Measurements from ENCODE around the gene PRSS22. TPM values are rescaled to one million over a fixed set of nuclear protein-coding genes. Genes with fewer than 3 reads are reported as not detected.

Gene PRSS22
- total RNA-seq, 4 donors from 2014 or later: 1.4 to 1.9 (median 1.8) TPM; not detected in 1

DNA sequence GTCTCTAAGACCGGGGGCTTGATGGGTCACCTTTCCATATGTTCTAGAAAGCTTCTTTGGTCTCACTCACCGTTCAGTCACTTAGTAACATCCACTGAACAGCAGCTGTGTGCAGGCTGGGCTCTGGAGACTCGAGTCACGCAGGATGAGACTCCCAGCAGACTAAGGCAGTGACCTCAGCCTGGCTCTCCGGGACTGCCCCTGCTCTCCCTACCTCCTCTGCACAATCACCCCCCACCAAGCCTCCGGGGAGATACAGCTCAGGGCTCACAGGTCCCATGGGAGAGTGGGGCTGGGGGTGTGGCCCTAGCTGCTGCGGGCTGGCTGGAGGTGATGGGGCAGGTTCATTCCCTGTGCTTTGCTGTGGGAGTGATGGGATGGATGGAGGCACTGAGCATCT, 39.1 kb upstream of the PRSS22 start:
- peaks cover 0 to 8% (median 0%) of the 10 kb centered on the region in 3 donors for H3K36me3 ChIP-seq
- TF ChIP-seq, protein P1, sequence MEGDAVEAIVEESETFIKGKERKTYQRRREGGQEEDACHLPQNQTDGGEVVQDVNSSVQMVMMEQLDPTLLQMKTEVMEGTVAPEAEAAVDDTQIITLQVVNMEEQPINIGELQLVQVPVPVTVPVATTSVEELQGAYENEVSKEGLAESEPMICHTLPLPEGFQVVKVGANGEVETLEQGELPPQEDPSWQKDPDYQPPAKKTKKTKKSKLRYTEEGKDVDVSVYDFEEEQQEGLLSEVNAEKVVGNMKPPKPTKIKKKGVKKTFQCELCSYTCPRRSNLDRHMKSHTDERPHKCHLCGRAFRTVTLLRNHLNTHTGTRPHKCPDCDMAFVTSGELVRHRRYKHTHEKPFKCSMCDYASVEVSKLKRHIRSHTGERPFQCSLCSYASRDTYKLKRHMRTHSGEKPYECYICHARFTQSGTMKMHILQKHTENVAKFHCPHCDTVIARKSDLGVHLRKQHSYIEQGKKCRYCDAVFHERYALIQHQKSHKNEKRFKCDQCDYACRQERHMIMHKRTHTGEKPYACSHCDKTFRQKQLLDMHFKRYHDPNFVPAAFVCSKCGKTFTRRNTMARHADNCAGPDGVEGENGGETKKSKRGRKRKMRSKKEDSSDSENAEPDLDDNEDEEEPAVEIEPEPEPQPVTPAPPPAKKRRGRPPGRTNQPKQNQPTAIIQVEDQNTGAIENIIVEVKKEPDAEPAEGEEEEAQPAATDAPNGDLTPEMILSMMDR (IDR thresholded peaks at IDR 0.05): no peak
- TF ChIP-seq POLR2A (IDR thresholded peaks at IDR 0.05): no peak
- H3K27ac ChIP-seq: no peak overlapping the region

GRCh38 chr16:2896480-2897010, 38.6 kb upstream of the PRSS22 start:
- no peak for TF ChIP-seq POLR2A (IDR thresholded peaks at IDR 0.05)
- TF ChIP-seq, protein P1 (IDR thresholded peaks at IDR 0.05): no peak
- H3K27me3 ChIP-seq: no peaks in the 10 kb centered on the region

More for the DNA sequence above, 39.1 kb upstream of the PRSS22 start:
- H3K4me1 ChIP-seq: peaks cover 0 to 5% (median 0%) of the 10 kb centered on the region in 4 donors
- DNase-seq: peak in 2 of 3 donors; percentile 61 to 65
- H3K27me3 ChIP-seq: no peaks in the 10 kb centered on the region
- no peaks in the 10 kb centered on the region for H3K9me3 ChIP-seq
- no peak overlapping the region for H3K4me3 ChIP-seq

DNA sequence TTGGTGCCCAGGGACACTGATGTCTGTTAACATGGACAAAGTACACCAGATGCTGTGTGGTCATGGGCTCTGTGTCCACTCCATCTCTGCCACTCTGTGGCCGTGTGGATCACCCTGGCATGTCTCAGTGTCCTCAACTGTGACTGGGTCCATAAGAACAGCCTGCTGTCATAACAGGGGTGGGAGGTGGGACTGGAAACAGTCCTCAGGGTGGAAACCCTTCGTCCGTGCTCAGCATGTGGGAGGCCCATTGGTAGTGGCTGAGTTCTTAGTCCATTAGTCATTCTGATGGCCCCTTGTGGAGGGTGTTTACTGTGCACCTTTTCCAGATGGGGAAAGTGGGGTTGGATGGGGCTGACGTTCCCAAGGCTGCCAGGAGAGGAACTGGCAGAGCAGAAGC, 37.8 kb upstream of the PRSS22 start:
- no peak for TF ChIP-seq POLR2A (IDR thresholded peaks at IDR 0.05)
- TF ChIP-seq, protein P1 (IDR thresholded peaks at IDR 0.05): no peak
- Histone ChIP-seq H3K36me3 (peaks cover 0 to 8% (median 0%) of the 10 kb centered on the region in 3 donors), H3K4me3 (no peak overlapping the region)

More at GRCh38 chr16:2896480-2897010, 38.6 kb upstream of the PRSS22 start:
- Histone ChIP-seq H3K36me3 (peaks cover 0 to 8% (median 0%) of the 10 kb centered on the region in 3 donors), H3K9me3 (no peaks in the 10 kb centered on the region), H3K27ac (no peak overlapping the region), H3K4me1 (peaks cover 0 to 5% (median 0%) of the 10 kb centered on the region in 4 donors), H3K4me3 (no peak overlapping the region)
- no peak for DNase-seq

DNA sequence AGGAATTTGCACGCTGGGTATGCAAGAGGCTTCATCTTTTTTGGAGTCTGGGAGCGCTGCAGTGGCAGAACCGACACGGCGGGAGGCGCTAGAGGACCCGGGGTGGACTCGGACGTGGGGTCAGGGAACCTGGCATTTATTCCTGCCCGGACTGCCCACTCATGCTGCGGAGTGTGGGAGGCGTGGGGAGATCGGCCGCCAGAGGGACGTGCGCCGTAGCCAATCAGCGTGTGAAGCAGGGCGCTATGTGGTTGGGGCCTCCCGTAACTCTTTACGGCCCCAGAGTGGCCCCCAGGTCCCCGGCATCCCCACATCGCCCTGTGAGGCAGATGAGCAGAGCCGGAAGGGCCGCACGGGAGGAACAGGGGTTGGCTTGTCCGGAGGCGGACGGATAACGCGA, 36.3 kb upstream of the PRSS22 start:
- H3K27ac ChIP-seq: no peak overlapping the region
- no peak for TF ChIP-seq POLR2A (IDR thresholded peaks at IDR 0.05)
- TF ChIP-seq, protein P1 (IDR thresholded peaks at IDR 0.05): no peak
- H3K4me1 ChIP-seq: peaks cover 0 to 5% (median 0%) of the 10 kb centered on the region in 4 donors
- DNase-seq: no peak
- H3K27me3 ChIP-seq: no peaks in the 10 kb centered on the region
- no peaks in the 10 kb centered on the region for H3K9me3 ChIP-seq
- H3K36me3 ChIP-seq: peaks cover 0 to 8% (median 0%) of the 10 kb centered on the region in 3 donors
- H3K4me3 ChIP-seq: no peak overlapping the region

More for the DNA sequence above, 37.8 kb upstream of the PRSS22 start:
- no peaks in the 10 kb centered on the region for H3K27me3 ChIP-seq
- H3K27ac ChIP-seq: no peak overlapping the region
- no peaks in the 10 kb centered on the region for H3K9me3 ChIP-seq
- DNase-seq: no peak
- peaks cover 0 to 5% (median 0%) of the 10 kb centered on the region in 4 donors for H3K4me1 ChIP-seq

GRCh38 chr16:2884041-2884451, 26.1 kb upstream of the PRSS22 start:
- no peak for DNase-seq
- peaks cover 0 to 16% (median 5%) of the 10 kb centered on the region in 4 donors for H3K4me1 ChIP-seq
- H3K27ac ChIP-seq: peak overlapping the region; percentile 84 to 97 (median 95)

More at GRCh38 chr16:2884041-2884451, 26.1 kb upstream of the PRSS22 start:
- Histone ChIP-seq H3K4me3 (peak overlapping the region; percentile 61 to 97 (median 80)), H3K27me3 (no peaks in the 10 kb centered on the region), H3K36me3 (no peaks in the 10 kb centered on the region), H3K9me3 (no peaks in the 10 kb centered on the region)
- TF ChIP-seq, protein P1 (IDR thresholded peaks at IDR 0.05): no peak
- no peak for TF ChIP-seq POLR2A (IDR thresholded peaks at IDR 0.05)
